ENCODE data around the gene IL4R. TPM values are rescaled to one million over a fixed set of nuclear protein-coding genes. Genes with fewer than 3 reads are reported as not detected.
A peak's percentile ranks its signal among the peaks of the same experiment; 100 is the strongest.

IL4R gene
- total and polyA plus RNA-seq, 2 experiments from 2014 or later = 6.4 to 17.6 TPM

GRCh38 chr16:27337024-27337423, 23.2 kb downstream of the IL4R start:
- no peak for DNase-seq (ENCODE audit: low spot score)
- Histone ChIP-seq H3K79me2 (replicated peaks; ENCODE audit: insufficient read depth) (0 out of 2 replicates have a peak, but pooled peaks cover 4% of the 10 kb centered on the region), H2AFZ (no peak overlapping the region), H3K4me1 (ENCODE audit: insufficient read depth) (no peaks in the 10 kb centered on the region; the same call in 1 of the 2 replicates), H3F3A (replicated peaks; ENCODE audit: low read depth) (no peaks in the 10 kb centered on the region), H3K4me3 (no peak overlapping the region), H3K4me2 (no peak overlapping the region), H4K20me1 (replicated peaks; ENCODE audit: insufficient read depth) (0 out of 2 replicates have a peak, but pooled peaks cover 2% of the 10 kb centered on the region), H3K27me3 (ENCODE audit: insufficient read depth) (no peaks in the 10 kb centered on the region), H3K36me3 (ENCODE audit: insufficient read depth) (no peaks in the 10 kb centered on the region), H3K27ac (ENCODE audit: low read depth) (no peak overlapping the region), H3K9me2 (ENCODE audit: insufficient read depth) (no peaks in the 10 kb centered on the region)
- Mint-ChIP-seq H3K27me3 (ENCODE audit: insufficient read depth, low read depth, poor library complexity) (peaks cover 2% of the 10 kb centered on the region), H3K27ac (no peak overlapping the region), H3K9me3 (peaks cover 8% of the 10 kb centered on the region), H3K36me3 (ENCODE audit: low read depth) (peaks cover 47% of the 10 kb centered on the region), H3K4me3 (no peak overlapping the region), H3K4me1 (peaks cover 8% of the 10 kb centered on the region)
- TF ChIP-seq JUNB (IDR thresholded peaks at IDR 0.05; ENCODE audit: unreplicated experiment) (no peak), CREB1 (CRISPR knock-in tag; IDR thresholded peaks at IDR 0.05; ENCODE audit: low read depth) (no peak), ZNF331 (CRISPR knock-in tag; IDR thresholded peaks at IDR 0.05; ENCODE audit: low read depth) (no peak), ETS1 (IDR thresholded peaks at IDR 0.05) (no peak), POLR2AphosphoS5 (IDR thresholded peaks at IDR 0.05; ENCODE audit: low read depth) (no peak), CTCF (conservative IDR thresholded peaks at IDR 0.05; ENCODE audit: low read depth in 2 of 2) (no peak), STAT1 (IDR thresholded peaks at IDR 0.05; ENCODE audit: unreplicated experiment) (no peak), EZH2phosphoT487 (IDR thresholded peaks at IDR 0.05; ENCODE audit: unreplicated experiment) (no peak), NANOG (IDR thresholded peaks at IDR 0.05; ENCODE audit: borderline replicate concordance) (no peak), EZH2 (IDR thresholded peaks at IDR 0.05; ENCODE audit: low read depth, unreplicated experiment) (no peak), REST (IDR thresholded peaks at IDR 0.05; ENCODE audit: unreplicated experiment) (no peak), ZNF114 (CRISPR knock-in tag; IDR thresholded peaks at IDR 0.05) (no peak)
- TF ChIP-seq, protein P1, sequence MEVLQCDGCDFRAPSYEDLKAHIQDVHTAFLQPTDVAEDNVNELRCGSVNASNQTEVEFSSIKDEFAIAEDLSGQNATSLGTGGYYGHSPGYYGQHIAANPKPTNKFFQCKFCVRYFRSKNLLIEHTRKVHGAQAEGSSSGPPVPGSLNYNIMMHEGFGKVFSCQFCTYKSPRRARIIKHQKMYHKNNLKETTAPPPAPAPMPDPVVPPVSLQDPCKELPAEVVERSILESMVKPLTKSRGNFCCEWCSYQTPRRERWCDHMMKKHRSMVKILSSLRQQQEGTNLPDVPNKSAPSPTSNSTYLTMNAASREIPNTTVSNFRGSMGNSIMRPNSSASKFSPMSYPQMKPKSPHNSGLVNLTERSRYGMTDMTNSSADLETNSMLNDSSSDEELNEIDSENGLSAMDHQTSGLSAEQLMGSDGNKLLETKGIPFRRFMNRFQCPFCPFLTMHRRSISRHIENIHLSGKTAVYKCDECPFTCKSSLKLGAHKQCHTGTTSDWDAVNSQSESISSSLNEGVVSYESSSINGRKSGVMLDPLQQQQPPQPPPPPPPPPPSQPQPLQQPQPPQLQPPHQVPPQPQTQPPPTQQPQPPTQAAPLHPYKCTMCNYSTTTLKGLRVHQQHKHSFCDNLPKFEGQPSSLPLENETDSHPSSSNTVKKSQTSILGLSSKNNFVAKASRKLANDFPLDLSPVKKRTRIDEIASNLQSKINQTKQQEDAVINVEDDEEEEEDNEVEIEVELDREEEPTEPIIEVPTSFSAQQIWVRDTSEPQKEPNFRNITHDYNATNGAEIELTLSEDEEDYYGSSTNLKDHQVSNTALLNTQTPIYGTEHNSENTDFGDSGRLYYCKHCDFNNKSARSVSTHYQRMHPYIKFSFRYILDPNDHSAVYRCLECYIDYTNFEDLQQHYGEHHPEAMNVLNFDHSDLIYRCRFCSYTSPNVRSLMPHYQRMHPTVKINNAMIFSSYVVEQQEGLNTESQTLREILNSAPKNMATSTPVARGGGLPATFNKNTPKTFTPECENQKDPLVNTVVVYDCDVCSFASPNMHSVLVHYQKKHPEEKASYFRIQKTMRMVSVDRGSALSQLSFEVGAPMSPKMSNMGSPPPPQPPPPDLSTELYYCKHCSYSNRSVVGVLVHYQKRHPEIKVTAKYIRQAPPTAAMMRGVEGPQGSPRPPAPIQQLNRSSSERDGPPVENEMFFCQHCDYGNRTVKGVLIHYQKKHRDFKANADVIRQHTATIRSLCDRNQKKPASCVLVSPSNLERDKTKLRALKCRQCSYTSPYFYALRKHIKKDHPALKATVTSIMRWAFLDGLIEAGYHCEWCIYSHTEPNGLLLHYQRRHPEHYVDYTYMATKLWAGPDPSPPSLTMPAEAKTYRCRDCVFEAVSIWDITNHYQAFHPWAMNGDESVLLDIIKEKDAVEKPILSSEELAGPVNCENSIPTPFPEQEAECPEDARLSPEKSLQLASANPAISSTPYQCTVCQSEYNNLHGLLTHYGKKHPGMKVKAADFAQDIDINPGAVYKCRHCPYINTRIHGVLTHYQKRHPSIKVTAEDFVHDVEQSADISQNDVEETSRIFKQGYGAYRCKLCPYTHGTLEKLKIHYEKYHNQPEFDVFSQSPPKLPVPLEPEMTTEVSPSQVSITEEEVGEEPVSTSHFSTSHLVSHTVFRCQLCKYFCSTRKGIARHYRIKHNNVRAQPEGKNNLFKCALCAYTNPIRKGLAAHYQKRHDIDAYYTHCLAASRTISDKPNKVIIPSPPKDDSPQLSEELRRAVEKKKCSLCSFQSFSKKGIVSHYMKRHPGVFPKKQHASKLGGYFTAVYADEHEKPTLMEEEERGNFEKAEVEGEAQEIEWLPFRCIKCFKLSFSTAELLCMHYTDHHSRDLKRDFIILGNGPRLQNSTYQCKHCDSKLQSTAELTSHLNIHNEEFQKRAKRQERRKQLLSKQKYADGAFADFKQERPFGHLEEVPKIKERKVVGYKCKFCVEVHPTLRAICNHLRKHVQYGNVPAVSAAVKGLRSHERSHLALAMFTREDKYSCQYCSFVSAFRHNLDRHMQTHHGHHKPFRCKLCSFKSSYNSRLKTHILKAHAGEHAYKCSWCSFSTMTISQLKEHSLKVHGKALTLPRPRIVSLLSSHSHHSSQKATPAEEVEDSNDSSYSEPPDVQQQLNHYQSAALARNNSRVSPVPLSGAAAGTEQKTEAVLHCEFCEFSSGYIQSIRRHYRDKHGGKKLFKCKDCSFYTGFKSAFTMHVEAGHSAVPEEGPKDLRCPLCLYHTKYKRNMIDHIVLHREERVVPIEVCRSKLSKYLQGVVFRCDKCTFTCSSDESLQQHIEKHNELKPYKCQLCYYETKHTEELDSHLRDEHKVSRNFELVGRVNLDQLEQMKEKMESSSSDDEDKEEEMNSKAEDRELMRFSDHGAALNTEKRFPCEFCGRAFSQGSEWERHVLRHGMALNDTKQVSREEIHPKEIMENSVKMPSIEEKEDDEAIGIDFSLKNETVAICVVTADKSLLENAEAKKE (CRISPR knock-in tag; IDR thresholded peaks at IDR 0.05) = no peak
- ATAC-seq = peak; percentile 34; the same call in 2 of the 3 replicates

Measured in GM23338 (cell line).